ENCODE results near the gene UGT1A9.

The UGT1A9 gene

GRCh38 chr2:233764264-233764663, 92.6 kb downstream of the UGT1A9 start:
- no peak for DNase-seq (ENCODE audit: low read depth)
- H3K4me3 ChIP-seq (ENCODE audit: low read depth, low read length) = no peak overlapping the region
- TF ChIP-seq CTCF (IDR thresholded peaks at IDR 0.05; ENCODE audit: low read depth, low read length, missing control alignments) = no peak

- no peak for DNase-seq (ENCODE audit: low read depth)
- no peak overlapping the region for H3K4me3 ChIP-seq (ENCODE audit: low read depth, low read length)
- no peak for TF ChIP-seq CTCF (IDR thresholded peaks at IDR 0.05; ENCODE audit: low read depth, low read length, missing control alignments)
These were observed 93.1 kb downstream of the UGT1A9 start for GRCh38 chr2:233764761-233765160.

- DNase-seq (ENCODE audit: low read depth) = no peak
- TF ChIP-seq CTCF (IDR thresholded peaks at IDR 0.05; ENCODE audit: low read depth, low read length, missing control alignments) = no peak
- no peak overlapping the region for H3K4me3 ChIP-seq (ENCODE audit: low read depth, low read length)
These were observed 94.7 kb downstream of the UGT1A9 start for GRCh38 chr2:233766416-233766815.

GRCh38 chr2:233768076-233768475, 96.4 kb downstream of the UGT1A9 start:
- TF ChIP-seq CTCF (IDR thresholded peaks at IDR 0.05; ENCODE audit: low read depth, low read length, missing control alignments) = no peak
- no peak overlapping the region for H3K4me3 ChIP-seq (ENCODE audit: low read depth, low read length)
- no peak for DNase-seq (ENCODE audit: low read depth)

- no peak for TF ChIP-seq CTCF (IDR thresholded peaks at IDR 0.05; ENCODE audit: low read depth, low read length, missing control alignments)
- no peak for DNase-seq (ENCODE audit: low read depth)
- H3K4me3 ChIP-seq (ENCODE audit: low read depth, low read length) = no peak overlapping the region
These were observed 97.6 kb downstream of the UGT1A9 start for GRCh38 chr2:233769260-233769659.

- TF ChIP-seq CTCF (IDR thresholded peaks at IDR 0.05; ENCODE audit: low read depth, low read length, missing control alignments) = no peak
- DNase-seq (ENCODE audit: low read depth) = no peak
- H3K4me3 ChIP-seq (ENCODE audit: low read depth, low read length) = no peak overlapping the region
These were observed 100.5 kb downstream of the UGT1A9 start for GRCh38 chr2:233772153-233772552.

- no peak for DNase-seq (ENCODE audit: low read depth)
- no peak for TF ChIP-seq CTCF (IDR thresholded peaks at IDR 0.05; ENCODE audit: low read depth, low read length, missing control alignments)
- H3K4me3 ChIP-seq (ENCODE audit: low read depth, low read length) = no peak overlapping the region
These were observed 100.9 kb downstream of the UGT1A9 start for GRCh38 chr2:233772583-233772982.
